WERI-Rb-1 (cell line): ENCODE data around the gene HEPACAM2.

Experiments used
- DNase-seq: peaks from one replicate; pipeline ENCODE4 v3.0.0-alpha.2; 2020
- H3K27ac ChIP-seq: fragments of 250-450 bp; sonication (Bioruptor Pico); 2 replicates; pipeline ENCODE4 v1.5.1; 2020; ENCODE audit warnings: mild to moderate bottlenecking, moderate library complexity
- H3K27me3 ChIP-seq: fragments of 250-450 bp; sonication (Bioruptor Pico); 2 replicates; pipeline ENCODE4 v1.5.1; 2021; ENCODE audit warnings: mild to moderate bottlenecking, low read depth, moderate library complexity; ENCODE audit not compliant: insufficient read depth, severe bottlenecking
- H3K36me3 ChIP-seq: fragments of 250-450 bp; sonication (Bioruptor Pico); 2 replicates; pipeline ENCODE4 v1.5.1; 2020; ENCODE audit warnings: mild to moderate bottlenecking, moderate library complexity
- H3K4me3 ChIP-seq: 2 replicates; pipeline ENCODE4 v1.5.1; 2011; ENCODE audit warnings: low read depth, mild to moderate bottlenecking, control low read depth, low read length
- H3K9me3 ChIP-seq: fragments of 250-450 bp; sonication (Bioruptor Pico); 2 replicates; pipeline ENCODE4 v1.5.1; 2021; ENCODE audit warnings: mild to moderate bottlenecking, moderate library complexity; ENCODE audit not compliant: severe bottlenecking
- CTCF ChIP-seq: IDR thresholded peaks from 2 replicates; pipeline ENCODE4 v1.5.1; 2011; ENCODE audit warnings: low read depth, mild to moderate bottlenecking, control low read depth, inconsistent platforms, low read length

HEPACAM2 gene

GRCh38 chr7:93219868-93220267, 6.4 kb downstream of the HEPACAM2 start:
- Histone ChIP-seq H3K27me3 (no peaks in the 10 kb centered on the region), H3K36me3 (no peaks in the 10 kb centered on the region), H3K9me3 (no peaks in the 10 kb centered on the region), H3K27ac (no peak overlapping the region), H3K4me3 (no peak overlapping the region)
- DNase-seq, result no peak
- TF ChIP-seq CTCF, result no peak

GRCh38 chr7:93218997-93219827, 7.1 kb downstream of the HEPACAM2 start:
- DNase-seq, result no peak
- H3K27ac ChIP-seq, result no peak overlapping the region
- H3K27me3 ChIP-seq, result no peaks in the 10 kb centered on the region
- no peak overlapping the region for H3K4me3 ChIP-seq
- no peaks in the 10 kb centered on the region for H3K36me3 ChIP-seq
- no peak for TF ChIP-seq CTCF
- no peaks in the 10 kb centered on the region for H3K9me3 ChIP-seq

GRCh38 chr7:93212881-93213280, 13.4 kb downstream of the HEPACAM2 start:
- DNase-seq, result peak; percentile 14
- no peaks in the 10 kb centered on the region for H3K27me3 ChIP-seq

GRCh38 chr7:93211228-93211818, 14.9 kb downstream of the HEPACAM2 start:
- H3K9me3 ChIP-seq, result no peaks in the 10 kb centered on the region
- DNase-seq, result no peak

More at GRCh38 chr7:93212881-93213280, 13.4 kb downstream of the HEPACAM2 start:
- H3K4me3 ChIP-seq, result no peak overlapping the region
- TF ChIP-seq CTCF, result no peak
- H3K27ac ChIP-seq, result no peak overlapping the region
- no peaks in the 10 kb centered on the region for H3K36me3 ChIP-seq
- no peaks in the 10 kb centered on the region for H3K9me3 ChIP-seq

GRCh38 chr7:93205046-93205445, 21.2 kb downstream of the HEPACAM2 start:
- Histone ChIP-seq H3K9me3 (no peaks in the 10 kb centered on the region), H3K36me3 (no peaks in the 10 kb centered on the region), H3K27me3 (no peaks in the 10 kb centered on the region), H3K27ac (no peak overlapping the region), H3K4me3 (no peak overlapping the region)
- DNase-seq, result no peak
- TF ChIP-seq CTCF, result no peak

More at GRCh38 chr7:93211228-93211818, 14.9 kb downstream of the HEPACAM2 start:
- Histone ChIP-seq H3K27ac (no peak overlapping the region), H3K27me3 (no peaks in the 10 kb centered on the region), H3K4me3 (no peak overlapping the region), H3K36me3 (no peaks in the 10 kb centered on the region)
- TF ChIP-seq CTCF, result no peak

GRCh38 chr7:93203496-93203895, 22.8 kb downstream of the HEPACAM2 start:
- Histone ChIP-seq H3K27me3 (no peaks in the 10 kb centered on the region), H3K27ac (no peak overlapping the region), H3K4me3 (no peak overlapping the region), H3K9me3 (no peaks in the 10 kb centered on the region), H3K36me3 (no peaks in the 10 kb centered on the region)
- DNase-seq, result no peak
- TF ChIP-seq CTCF, result no peak
